Naive thymus-derived CD4-positive, alpha-beta T cell (primary cell): ENCODE measurements around the gene HOXB3. TPM values are rescaled to one million over a fixed set of nuclear protein-coding genes. Genes with fewer than 3 reads are reported as not detected.

Experiments used
- ATAC-seq: fragments of 150-1000 bp; cut with Tn5 transposase; 2 replicates; pipeline ENCODE4 v1.10.0; 2021; ENCODE audit warnings: mild to moderate bottlenecking, moderate library complexity
- CTCF ChIA-PET: fragments of 350-600 bp; sonication (Branson Sonifier 250); formaldehyde crosslinking; loops from one replicate; lab custom pipeline; 2021; ENCODE audit warnings: antibody characterized with exemption; lab: Charles Lee
- POLR2A ChIA-PET: fragments of 350-600 bp; sonication (Branson Sonifier 250); formaldehyde crosslinking; loops from one replicate; lab custom pipeline; 2021; ENCODE audit warnings: antibody characterized with exemption, inconsistent platforms; lab: Charles Lee
- DNase-seq, 9 donors: peaks; one replicate each; pipeline versions ENCODE4 v3.0.0 to v3.0.0-alpha.2; 2020 to 2022; ENCODE audit warnings: mixed read lengths in 1 of 9
- H3K27ac ChIP-seq: one replicate; pipeline ENCODE4 v1.7.0; 2013; ENCODE audit warnings: mild to moderate bottlenecking, low read depth, low read length, moderate library complexity
- H3K27me3 ChIP-seq, 2 donors: one replicate each; pipeline ENCODE4 v1.7.0; 2013; ENCODE audit warnings: low read length in 2 of 2, mild to moderate bottlenecking in 2 of 2, moderate library complexity in 2 of 2; ENCODE audit not compliant: control insufficient read depth in 2 of 2, insufficient read depth in 2 of 2
- H3K36me3 ChIP-seq, 3 experiments: 1 replicate in 2 of 3; 2 replicates in 1 of 3; pipeline ENCODE4 v1.7.0; 2013; ENCODE audit warnings: low read length in 3 of 3, mild to moderate bottlenecking in 3 of 3, moderate library complexity in 1 of 3; ENCODE audit not compliant: insufficient read depth in 3 of 3, control insufficient read depth in 2 of 3
- H3K4me1 ChIP-seq, 2 donors: one replicate each; pipeline ENCODE4 v1.7.0; 2013; ENCODE audit warnings: low read length in 2 of 2, mild to moderate bottlenecking in 2 of 2, moderate library complexity in 1 of 2; ENCODE audit not compliant: control insufficient read depth in 2 of 2, insufficient read depth in 2 of 2
- H3K4me3 ChIP-seq: 2 replicates; pipeline ENCODE4 v1.7.0; 2013; ENCODE audit warnings: mild to moderate bottlenecking, low read length
- H3K9me3 ChIP-seq, 3 experiments: 1 replicate in 2 of 3; 2 replicates in 1 of 3; pipeline ENCODE4 v1.7.0; 2013; ENCODE audit warnings: low read length in 3 of 3; ENCODE audit not compliant: control insufficient read depth in 2 of 3
- H3K27ac Mint-ChIP-seq, 9 donors: one replicate each; pipeline ENCODE4 v1.8.0; 2020 to 2022; ENCODE audit warnings: mixed read lengths in 9 of 9, mild to moderate bottlenecking in 8 of 9, moderate library complexity in 5 of 9, inconsistent platforms in 2 of 9
- H3K27me3 Mint-ChIP-seq, 5 donors: one replicate each; pipeline ENCODE4 v1.8.0; 2021 to 2022; ENCODE audit warnings: mixed read lengths in 5 of 5, mild to moderate bottlenecking in 1 of 5
- H3K36me3 Mint-ChIP-seq, 5 donors: one replicate each; pipeline ENCODE4 v1.8.0; 2020 to 2022; ENCODE audit warnings: mixed read lengths in 5 of 5, mild to moderate bottlenecking in 3 of 5, inconsistent platforms in 1 of 5
- H3K4me1 Mint-ChIP-seq, 7 donors: one replicate each; pipeline ENCODE4 v1.8.0; 2020 to 2022; ENCODE audit warnings: mixed read lengths in 7 of 7, mild to moderate bottlenecking in 3 of 7, inconsistent platforms in 1 of 7
- H3K4me3 Mint-ChIP-seq, 10 donors: one replicate each; pipeline ENCODE4 v1.8.0; 2020 to 2022; ENCODE audit warnings: mild to moderate bottlenecking in 10 of 10, mixed read lengths in 10 of 10, moderate library complexity in 6 of 10, inconsistent platforms in 2 of 10
- H3K9me3 Mint-ChIP-seq, 11 donors: one replicate each; pipeline ENCODE4 v1.8.0; 2020 to 2022; ENCODE audit warnings: mixed read lengths in 11 of 11, mild to moderate bottlenecking in 4 of 11, inconsistent platforms in 1 of 11, moderate library complexity in 1 of 11
- intact Hi-C, 2 donors: fragments of 100-400 bp; cut with micrococcal nuclease; formaldehyde crosslinking; loops; one replicate each; pipeline ENCODE4 v1.15.1; 2023
- polyA plus RNA-seq, 2 donors: library from polyadenylated mRNA; unstranded; fragments of 300-500 nt; fragmentation: Illumina TruSeq; gene quantifications; one replicate each; pipeline ENCODE4 v1.2.3, GENCODE V29; 2021
- total RNA-seq, 6 experiments: library from RNA in 5 of 6; stranded (reverse) in 5 of 6; gene quantifications; 1 replicate in 5 of 6; 2 replicates in 1 of 6; pipeline ENCODE4 v1.2.3 and lab custom pipeline; 2021 to 2026

The HOXB3 gene
- total and polyA plus RNA-seq, 7 experiments from 2014 or later = 0.11 to 14.6 (median 5.8) TPM; not detected in 1

GRCh38 chr17:48629411-48629759 is 39.3 kb upstream of the HOXB3 start:
- intact Hi-C loops = loop anchor here in 1 of 2 donors (5.0 kb wide), 1 partner anchor 118 kb away; no protein-coding TSS in a partner anchor
- H3K27me3 Mint-ChIP-seq = peaks cover 71 to 90% (median 79%) of the 10 kb centered on the region in 5 donors
- Histone ChIP-seq H3K36me3 (no peaks in the 10 kb centered on the region), H3K4me3 (no peak overlapping the region), H3K9me3 (no peaks in the 10 kb centered on the region), H3K4me1 (peaks cover 15 to 22% of the 10 kb centered on the region in 2 donors), H3K27ac (no peak overlapping the region), H3K27me3 (peaks cover 37 to 39% of the 10 kb centered on the region in 2 donors)
- POLR2A ChIA-PET = no interaction called here
- H3K4me1 Mint-ChIP-seq = peaks cover 13 to 23% (median 20%) of the 10 kb centered on the region in 7 donors
- CTCF ChIA-PET = no interaction called here
- H3K9me3 Mint-ChIP-seq = peaks cover 0 to 3% (median 0%) of the 10 kb centered on the region in 11 donors
- no peak for DNase-seq
- no peak overlapping the region for H3K4me3 Mint-ChIP-seq
- H3K36me3 Mint-ChIP-seq = peaks cover 0 to 4% (median 1%) of the 10 kb centered on the region in 5 donors
- H3K27ac Mint-ChIP-seq = no peak overlapping the region
- no peak for ATAC-seq

GRCh38 chr17:48628649-48629410 is 38.8 kb upstream of the HOXB3 start:
- Histone ChIP-seq H3K9me3 (no peaks in the 10 kb centered on the region), H3K27ac (no peak overlapping the region), H3K36me3 (no peaks in the 10 kb centered on the region), H3K4me1 (peaks cover 15 to 21% of the 10 kb centered on the region in 2 donors), H3K27me3 (peaks cover 37 to 42% of the 10 kb centered on the region in 2 donors), H3K4me3 (no peak overlapping the region)
- Mint-ChIP-seq H3K27ac (peak overlapping the region in 1 of 9 donors; percentile 37), H3K4me1 (peaks cover 13 to 23% (median 19%) of the 10 kb centered on the region in 7 donors), H3K4me3 (no peak overlapping the region), H3K27me3 (peaks cover 75 to 90% (median 77%) of the 10 kb centered on the region in 5 donors), H3K9me3 (peaks cover 0 to 3% (median 0%) of the 10 kb centered on the region in 11 donors), H3K36me3 (peaks cover 0 to 4% (median 1%) of the 10 kb centered on the region in 5 donors)
- ChIA-PET POLR2A (no interaction called here), CTCF (no interaction called here)
- intact Hi-C loops = loop anchor here in 1 of 2 donors (5.0 kb wide), 1 partner anchor 118 kb away; no protein-coding TSS in a partner anchor
- ATAC-seq = no peak
- no peak for DNase-seq

- CTCF ChIA-PET = no interaction called here
- intact Hi-C loops = loop anchor here in 1 of 2 donors (5.0 kb wide), 1 partner anchor 119 kb away; no protein-coding TSS in a partner anchor
- H3K9me3 Mint-ChIP-seq = peaks cover 0 to 2% (median 0%) of the 10 kb centered on the region in 11 donors
- Histone ChIP-seq H3K9me3 (no peaks in the 10 kb centered on the region), H3K4me1 (peaks cover 15 to 16% of the 10 kb centered on the region in 2 donors), H3K36me3 (no peaks in the 10 kb centered on the region), H3K27ac (no peak overlapping the region), H3K27me3 (peaks cover 36 to 37% of the 10 kb centered on the region in 2 donors), H3K4me3 (no peak overlapping the region)
- no peak for ATAC-seq
- H3K4me1 Mint-ChIP-seq = peaks cover 13 to 21% (median 17%) of the 10 kb centered on the region in 7 donors
- H3K36me3 Mint-ChIP-seq = peaks cover 0 to 3% (median 1%) of the 10 kb centered on the region in 5 donors
- no peak for DNase-seq
- H3K27me3 Mint-ChIP-seq = peaks cover 79 to 92% (median 80%) of the 10 kb centered on the region in 5 donors
- peak overlapping the region in 1 of 10 donors; percentile 26 for H3K4me3 Mint-ChIP-seq
- POLR2A ChIA-PET = no interaction called here
- H3K27ac Mint-ChIP-seq = no peak overlapping the region
Measured at GRCh38 chr17:48627623-48628521, 37.8 kb upstream of the HOXB3 start.

GRCh38 chr17:48627118-48627597 is 37.1 kb upstream of the HOXB3 start:
- Mint-ChIP-seq H3K27me3 (peaks cover 79 to 92% (median 80%) of the 10 kb centered on the region in 5 donors), H3K36me3 (peaks cover 0 to 1% (median 0%) of the 10 kb centered on the region in 5 donors), H3K4me1 (peaks cover 13 to 18% (median 14%) of the 10 kb centered on the region in 7 donors), H3K4me3 (peak overlapping the region; percentile 30 to 90 (median 80)), H3K27ac (peak overlapping the region in 1 of 9 donors; percentile 5), H3K9me3 (peaks cover 0 to 1% (median 0%) of the 10 kb centered on the region in 11 donors)
- peaks cover 37 to 39% of the 10 kb centered on the region in 2 donors for H3K27me3 ChIP-seq
- H3K36me3 ChIP-seq = no peaks in the 10 kb centered on the region
- ChIA-PET POLR2A (no interaction called here), CTCF (no interaction called here)
- ATAC-seq = no peak
- no peak for DNase-seq
- peaks cover 15 to 16% of the 10 kb centered on the region in 2 donors for H3K4me1 ChIP-seq
- H3K4me3 ChIP-seq = peak overlapping the region; percentile 18
- intact Hi-C loops = loop anchor here in 1 of 2 donors (5.0 kb wide), 1 partner anchor 120 kb away; no protein-coding TSS in a partner anchor
- no peak overlapping the region for H3K27ac ChIP-seq
- no peaks in the 10 kb centered on the region for H3K9me3 ChIP-seq

GRCh38 chr17:48626245-48627117 is 36.4 kb upstream of the HOXB3 start, which contains the start of gene HOXB9:
Gene HOXB9 (minus strand): TSS chr17:48626358. CDS start chr17:48626269, 89 bp downstream.
- intact Hi-C loops = loop anchor here in 1 of 2 donors (5.0 kb wide), 1 partner anchor 121 kb away; no protein-coding TSS in a partner anchor
- Histone ChIP-seq H3K4me1 (peaks cover 15 to 16% of the 10 kb centered on the region in 2 donors), H3K36me3 (no peaks in the 10 kb centered on the region), H3K9me3 (no peaks in the 10 kb centered on the region), H3K27ac (no peak within 1 kb of the TSS), H3K27me3 (peaks cover 32 to 44% of the 10 kb centered on the region in 2 donors), H3K4me3 (peak within 1 kb of the TSS; percentile 62)
- ATAC-seq (peak; percentile 68), DNase-seq (peak in 1 of 9 donors; percentile 36)
- Mint-ChIP-seq H3K27ac (peak within 1 kb of the TSS in 2 of 9 donors; percentile 65 to 88), H3K4me1 (peaks cover 13 to 18% (median 14%) of the 10 kb centered on the region in 7 donors), H3K36me3 (peaks cover 0 to 1% (median 0%) of the 10 kb centered on the region in 5 donors), H3K9me3 (peaks cover 0 to 1% (median 0%) of the 10 kb centered on the region in 11 donors), H3K27me3 (peaks cover 80 to 92% (median 86%) of the 10 kb centered on the region in 5 donors), H3K4me3 (peak within 1 kb of the TSS; percentile 80 to 91 (median 84))
- POLR2A ChIA-PET = no interaction called here
- CTCF ChIA-PET = interaction anchor here (0.7 kb wide), 1 partner anchor 677 kb away, joined by 3 read pairs; no protein-coding TSS in a partner anchor
